ENCODE data around the gene PAMR1. TPM values are rescaled to one million over a fixed set of nuclear protein-coding genes. Genes with fewer than 3 reads are reported as not detected.

The PAMR1 gene
- total RNA-seq, 4 donors from 2014 or later: 4.2 to 17.3 (median 5.6) TPM

DNA sequence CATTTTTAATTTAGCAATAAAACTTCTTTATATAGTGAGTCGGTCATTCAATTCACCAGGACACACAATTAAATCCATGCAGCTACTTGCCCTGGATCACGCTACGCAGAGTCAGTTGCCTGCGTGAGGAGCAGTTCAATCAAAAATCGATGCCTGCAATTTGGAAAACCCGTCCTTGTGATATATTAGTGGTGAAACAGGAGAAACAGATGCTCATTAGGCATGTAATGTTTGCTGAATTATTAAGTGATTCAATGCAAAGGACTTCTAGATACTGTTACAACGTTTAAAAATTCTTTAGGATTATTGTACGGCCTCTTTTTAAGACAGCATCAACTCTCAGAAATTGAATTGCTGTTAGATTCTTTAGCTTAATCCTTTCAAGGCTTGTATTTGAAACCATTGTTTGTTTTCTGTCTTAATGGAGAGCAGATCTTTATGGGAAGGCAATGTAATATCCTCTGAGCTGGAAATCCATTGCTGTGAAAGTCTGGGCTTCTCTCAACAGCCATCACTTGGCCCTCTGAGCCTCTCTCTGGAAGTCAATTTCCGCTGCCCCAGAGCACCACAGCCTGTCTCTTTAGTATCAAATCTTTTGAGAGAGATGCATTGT lies 20.1 kb upstream of the PAMR1 start:
- no peak overlapping the region for H3K27ac ChIP-seq
- no peak for ATAC-seq
- H3K27me3 ChIP-seq: peaks cover 2% of the 10 kb centered on the region
- H3K4me3 ChIP-seq: no peak overlapping the region
- H3K36me3 ChIP-seq: no peaks in the 10 kb centered on the region
- 93 to 94% methylated on average over 9 of the region's 9 CpGs for WGBS, 2 donors (ENCODE audit: low coverage in 1 of 2)
- H3K9me3 ChIP-seq: no peaks in the 10 kb centered on the region
- H3K4me1 ChIP-seq: peaks cover 0 to 12% (median 5%) of the 10 kb centered on the region in 3 donors
- no peak for TF ChIP-seq EP300 (IDR thresholded peaks at IDR 0.05)
- no peak for TF ChIP-seq POLR2AphosphoS5 (IDR thresholded peaks at IDR 0.05)
- TF ChIP-seq, protein P1, sequence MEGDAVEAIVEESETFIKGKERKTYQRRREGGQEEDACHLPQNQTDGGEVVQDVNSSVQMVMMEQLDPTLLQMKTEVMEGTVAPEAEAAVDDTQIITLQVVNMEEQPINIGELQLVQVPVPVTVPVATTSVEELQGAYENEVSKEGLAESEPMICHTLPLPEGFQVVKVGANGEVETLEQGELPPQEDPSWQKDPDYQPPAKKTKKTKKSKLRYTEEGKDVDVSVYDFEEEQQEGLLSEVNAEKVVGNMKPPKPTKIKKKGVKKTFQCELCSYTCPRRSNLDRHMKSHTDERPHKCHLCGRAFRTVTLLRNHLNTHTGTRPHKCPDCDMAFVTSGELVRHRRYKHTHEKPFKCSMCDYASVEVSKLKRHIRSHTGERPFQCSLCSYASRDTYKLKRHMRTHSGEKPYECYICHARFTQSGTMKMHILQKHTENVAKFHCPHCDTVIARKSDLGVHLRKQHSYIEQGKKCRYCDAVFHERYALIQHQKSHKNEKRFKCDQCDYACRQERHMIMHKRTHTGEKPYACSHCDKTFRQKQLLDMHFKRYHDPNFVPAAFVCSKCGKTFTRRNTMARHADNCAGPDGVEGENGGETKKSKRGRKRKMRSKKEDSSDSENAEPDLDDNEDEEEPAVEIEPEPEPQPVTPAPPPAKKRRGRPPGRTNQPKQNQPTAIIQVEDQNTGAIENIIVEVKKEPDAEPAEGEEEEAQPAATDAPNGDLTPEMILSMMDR (IDR thresholded peaks at IDR 0.05): no peak
- no peak for TF ChIP-seq POLR2A (IDR thresholded peaks at IDR 0.05)

DNA sequence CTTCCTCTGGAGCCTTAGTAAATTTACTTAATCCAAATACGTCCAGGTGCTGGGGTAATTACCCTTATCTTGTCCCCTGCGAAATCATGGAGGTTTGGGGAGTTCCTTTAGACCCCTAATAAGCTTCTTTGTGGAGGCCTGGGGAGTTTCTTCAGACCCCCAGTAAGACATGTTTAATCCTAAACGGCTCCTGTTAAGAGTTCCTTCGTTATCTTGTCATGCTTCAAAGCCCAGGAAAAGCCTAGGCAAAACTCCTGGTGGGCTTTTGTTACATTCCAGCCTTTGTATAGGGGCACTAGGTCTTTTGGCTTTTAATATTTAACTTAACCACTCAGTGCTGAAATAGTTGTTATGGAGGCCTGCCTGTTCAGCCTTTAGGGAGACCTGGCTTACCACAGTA lies 18.1 kb upstream of the PAMR1 start:
- WGBS, 2 donors (ENCODE audit: low coverage in 1 of 2): 93 to 100% methylated on average over 2 to 4 of the region's 4 CpGs
- Histone ChIP-seq H3K9me3 (no peaks in the 10 kb centered on the region), H3K27me3 (no peaks in the 10 kb centered on the region), H3K27ac (no peak overlapping the region), H3K4me1 (peaks cover 0 to 14% (median 5%) of the 10 kb centered on the region in 3 donors), H3K4me3 (no peak overlapping the region), H3K36me3 (no peaks in the 10 kb centered on the region)
- ATAC-seq: no peak
- TF ChIP-seq, protein P1 (IDR thresholded peaks at IDR 0.05): no peak
- no peak for TF ChIP-seq POLR2AphosphoS5 (IDR thresholded peaks at IDR 0.05)
- TF ChIP-seq EP300 (IDR thresholded peaks at IDR 0.05): no peak
- no peak for TF ChIP-seq POLR2A (IDR thresholded peaks at IDR 0.05)

DNA sequence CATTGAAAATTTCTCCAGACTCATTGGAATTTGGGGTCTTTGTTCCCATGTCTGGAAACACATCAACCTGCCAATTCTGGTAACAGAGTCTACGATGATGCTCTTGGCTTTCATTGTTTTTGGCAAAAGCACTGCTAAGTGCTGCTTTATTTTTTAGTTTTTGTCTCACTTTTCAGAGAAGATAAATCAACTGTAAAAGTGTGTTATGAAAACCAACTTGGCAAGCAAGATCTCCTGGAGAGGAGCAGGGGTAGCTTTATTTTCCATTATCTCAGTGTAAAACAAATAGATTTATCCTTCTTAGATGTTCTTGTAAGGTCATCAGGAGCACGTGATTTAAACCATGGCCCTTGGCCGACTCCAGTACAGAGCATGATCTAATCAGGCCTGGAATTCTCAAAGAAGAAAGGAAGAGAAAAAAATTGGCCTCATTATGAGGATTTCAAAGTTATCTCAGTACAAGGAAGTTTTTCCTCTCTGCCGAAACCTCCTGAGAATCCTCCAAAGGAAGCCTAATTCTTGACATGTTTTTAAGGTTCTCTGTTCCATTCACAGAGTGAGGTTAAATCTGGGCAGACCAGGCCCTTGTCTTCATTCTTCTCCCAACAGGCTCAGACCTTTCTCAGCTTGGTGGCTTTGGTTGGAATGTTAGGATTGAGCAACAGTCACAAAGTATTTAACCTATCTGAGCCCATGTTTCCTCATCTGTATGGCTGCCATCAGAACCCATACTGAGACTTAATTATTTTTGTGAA lies 16.4 kb upstream of the PAMR1 start:
- Histone ChIP-seq H3K36me3 (no peaks in the 10 kb centered on the region), H3K4me1 (peaks cover 0 to 14% (median 5%) of the 10 kb centered on the region in 3 donors), H3K9me3 (no peaks in the 10 kb centered on the region), H3K27ac (peak overlapping the region in 3 of 4 donors; percentile 21 to 69 (median 66)), H3K27me3 (no peaks in the 10 kb centered on the region), H3K4me3 (no peak overlapping the region)
- TF ChIP-seq, protein P1 (IDR thresholded peaks at IDR 0.05): no peak
- TF ChIP-seq POLR2AphosphoS5 (IDR thresholded peaks at IDR 0.05): peak; percentile 3
- WGBS, 2 donors (ENCODE audit: low coverage in 1 of 2): 10% methylated on average over 4 of the region's 4 CpGs
- ATAC-seq: peak; percentile 83

DNA sequence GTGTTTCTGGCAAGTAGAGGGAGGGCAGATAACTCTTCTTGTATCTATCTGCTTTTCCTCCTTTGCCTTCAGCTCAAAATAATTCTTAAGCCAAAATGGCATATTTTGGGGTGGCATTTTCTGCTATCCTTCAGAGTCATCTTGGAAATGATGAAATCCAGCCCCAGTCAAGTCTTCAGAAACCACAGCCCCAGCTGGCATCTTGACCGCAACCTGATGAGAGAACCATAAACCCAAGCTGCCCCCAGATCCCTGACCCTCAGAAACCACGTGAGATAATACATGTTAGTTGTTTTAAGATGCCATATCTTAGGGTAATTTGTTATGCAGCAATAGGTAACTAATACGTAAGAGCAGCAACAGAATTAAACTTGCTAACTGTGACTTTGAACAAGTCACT lies 15.1 kb upstream of the PAMR1 start:
- H3K4me1 ChIP-seq: peaks cover 0 to 14% (median 5%) of the 10 kb centered on the region in 3 donors
- no peak overlapping the region for H3K4me3 ChIP-seq
- H3K36me3 ChIP-seq: no peaks in the 10 kb centered on the region
- TF ChIP-seq EP300 (IDR thresholded peaks at IDR 0.05) (no peak), POLR2A (IDR thresholded peaks at IDR 0.05) (no peak), POLR2AphosphoS5 (IDR thresholded peaks at IDR 0.05) (no peak)
- TF ChIP-seq, protein P1 (IDR thresholded peaks at IDR 0.05): no peak
- 62 to 83% methylated on average over 1 to 2 of the region's 3 CpGs for WGBS, 2 donors (ENCODE audit: low coverage in 1 of 2)
- H3K27me3 ChIP-seq: no peaks in the 10 kb centered on the region
- no peak for ATAC-seq
- H3K27ac ChIP-seq: peak overlapping the region in 2 of 4 donors; percentile 66 to 69
- H3K9me3 ChIP-seq: no peaks in the 10 kb centered on the region

All from gastroesophageal sphincter (tissue), 4 donors.